Testis (tissue), 2 donors: ENCODE data around the gene ZNF792.
"Not testable (repeated sequence)": the region's sequence is repeated elsewhere in the genome, so short reads cannot be mapped to it uniquely, and the experiment has no call there.

Experiments
- CTCF ChIP-seq, 3 experiments: fragments of 450-650 bp in 2 of 3; fragments of 200-600 bp in 1 of 3; sonication (generic) in 1 of 3; IDR thresholded peaks; one replicate each; pipeline ENCODE4 v1.5.1; 2016 to 2019; ENCODE audit warnings: antibody characterized with exemption in 3 of 3, mild to moderate bottlenecking in 2 of 3, moderate library complexity in 1 of 3
- POLR2A ChIP-seq: fragments of 450-650 bp; IDR thresholded peaks from one replicate; pipeline ENCODE4 v1.6.1; 2017; ENCODE audit warnings: antibody characterized with exemption, mild to moderate bottlenecking, moderate library complexity

DNA sequence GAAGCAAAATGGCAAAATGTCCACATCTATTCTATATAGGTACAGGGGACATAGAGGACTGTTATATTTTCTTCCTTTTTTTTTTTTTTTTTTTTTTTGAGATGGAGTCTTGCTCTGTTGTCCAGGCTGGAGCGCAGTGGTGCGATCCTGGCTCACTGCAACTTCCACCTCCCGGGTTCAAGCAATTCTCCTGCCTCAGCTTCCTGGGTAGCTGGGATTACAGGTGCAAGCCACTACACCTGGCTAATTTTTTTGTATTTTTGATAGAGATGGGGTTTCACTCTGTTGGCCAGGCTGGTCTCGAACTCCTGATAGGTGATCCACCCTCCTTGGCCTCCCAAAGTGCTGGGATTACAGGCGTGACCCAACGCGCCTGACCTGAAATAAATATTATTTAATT lies 34.2 kb upstream of the ZNF792 start:
- TF ChIP-seq CTCF (IDR thresholded peaks at IDR 0.05); POLR2A: not testable (repeated sequence)
